DND-41 (cell line): ENCODE data around the gene M6PR.
"Not testable (repeated sequence)": the region's sequence is repeated elsewhere in the genome, so short reads cannot be mapped to it uniquely, and the experiment has no call there.

Source experiments
- ATAC-seq: fragments of 200-7000 bp; cut with Tn5 transposase; 3 replicates; pipeline ENCODE4 v1.9.1; 2021; ENCODE audit warnings: low read depth; ENCODE audit not compliant: insufficient read depth
- DNase-seq: peaks from one replicate; pipeline ENCODE4 v3.0.0-alpha.2; 2020
- H2AFZ ChIP-seq: 2 replicates; pipeline ENCODE4 v1.6.0; 2012; ENCODE audit warnings: low read depth, low read length
- H3K27ac ChIP-seq: 2 replicates; pipeline ENCODE4 v1.5.1; 2012; ENCODE audit warnings: low read length, inconsistent platforms
- H3K27me3 ChIP-seq: fragments of 200-600 bp; sonication (generic); 2 replicates; pipeline ENCODE4 v1.6.0; 2012; ENCODE audit warnings: low read length, mild to moderate bottlenecking, inconsistent platforms; ENCODE audit not compliant: insufficient read depth, poor library complexity
- H3K36me3 ChIP-seq: 2 replicates; pipeline ENCODE4 v1.5.1; 2012; ENCODE audit warnings: low read length, inconsistent platforms; ENCODE audit not compliant: insufficient read depth
- H3K4me1 ChIP-seq: 2 replicates; pipeline ENCODE4 v1.5.1; 2012; ENCODE audit warnings: mild to moderate bottlenecking, low read length; ENCODE audit not compliant: insufficient read depth
- H3K4me2 ChIP-seq: 2 replicates; pipeline ENCODE4 v1.6.0; 2012; ENCODE audit warnings: mild to moderate bottlenecking, moderate library complexity, low read length, inconsistent platforms; ENCODE audit not compliant: insufficient read depth
- H3K4me3 ChIP-seq, 2 experiments: fragments of 200-600 bp in 1 of 2; shearing (Covaris generic) in 1 of 2; 2 replicates each; pipeline ENCODE4 v1.5.1; 2012 to 2016; ENCODE audit warnings: inconsistent platforms in 2 of 2, low read length in 2 of 2, mild to moderate bottlenecking in 2 of 2, low read depth in 1 of 2, moderate library complexity in 1 of 2
- H3K79me2 ChIP-seq: 2 replicates; pipeline ENCODE4 v1.6.0; 2012; ENCODE audit warnings: low read length, inconsistent platforms; ENCODE audit not compliant: insufficient read depth
- H3K9ac ChIP-seq: 2 replicates; pipeline ENCODE4 v1.6.0; 2012; ENCODE audit warnings: low read depth, mild to moderate bottlenecking, inconsistent platforms, low read length, moderate library complexity
- H3K9me3 ChIP-seq: 2 replicates; pipeline ENCODE4 v1.5.1; 2012; ENCODE audit warnings: low read length, moderate library complexity, mild to moderate bottlenecking, inconsistent platforms; ENCODE audit not compliant: insufficient read depth, severe bottlenecking
- H4K20me1 ChIP-seq: 2 replicates; pipeline ENCODE4 v1.6.0; 2012; ENCODE audit warnings: low read length; ENCODE audit not compliant: insufficient read depth
- CTCF ChIP-seq: IDR thresholded peaks from 2 replicates; pipeline ENCODE4 v1.5.1; 2012; ENCODE audit warnings: borderline replicate concordance, low read length, moderate library complexity, mild to moderate bottlenecking; ENCODE audit not compliant: poor library complexity, severe bottlenecking; ENCODE audit errors: extremely low read depth
- EZH2 ChIP-seq: IDR thresholded peaks from 3 replicates; pipeline ENCODE4 v1.6.1; 2012; ENCODE audit warnings: borderline replicate concordance, low read depth, mild to moderate bottlenecking, moderate library complexity, low read length, inconsistent platforms; ENCODE audit not compliant: severe bottlenecking

The M6PR gene

DNA sequence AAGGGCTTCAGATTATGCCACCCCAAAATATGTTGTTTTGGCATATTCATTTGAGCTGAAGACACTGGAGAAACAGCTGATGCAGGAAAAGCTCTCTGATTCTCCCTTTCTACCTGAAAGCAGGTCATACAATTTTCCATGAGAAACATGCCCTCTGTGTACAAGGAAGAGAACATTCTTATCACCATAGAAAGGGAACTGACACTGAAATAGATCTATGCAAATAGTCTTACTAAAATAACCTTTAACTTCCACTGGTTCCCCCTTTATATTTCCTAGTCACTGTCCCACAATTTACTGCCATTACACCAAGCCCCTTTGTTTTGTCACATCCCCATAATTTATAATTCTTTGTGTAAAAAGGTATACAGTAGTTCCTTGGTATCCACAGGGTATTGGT, 44.8 kb downstream of the M6PR start:
- DNase-seq = no peak
- Histone ChIP-seq H3K4me3 (no peak overlapping the region), H3K27ac (no peak overlapping the region), H3K9me3 (no peaks in the 10 kb centered on the region), H3K4me1 (no peaks in the 10 kb centered on the region), H4K20me1 (no peaks in the 10 kb centered on the region), H2AFZ (no peak overlapping the region), H3K36me3 (no peaks in the 10 kb centered on the region), H3K4me2 (no peak overlapping the region), H3K79me2 (no peaks in the 10 kb centered on the region), H3K9ac (no peak overlapping the region), H3K27me3 (no peaks in the 10 kb centered on the region)
- no peak for TF ChIP-seq CTCF
- TF ChIP-seq EZH2 = no peak
- no peak for ATAC-seq

DNA sequence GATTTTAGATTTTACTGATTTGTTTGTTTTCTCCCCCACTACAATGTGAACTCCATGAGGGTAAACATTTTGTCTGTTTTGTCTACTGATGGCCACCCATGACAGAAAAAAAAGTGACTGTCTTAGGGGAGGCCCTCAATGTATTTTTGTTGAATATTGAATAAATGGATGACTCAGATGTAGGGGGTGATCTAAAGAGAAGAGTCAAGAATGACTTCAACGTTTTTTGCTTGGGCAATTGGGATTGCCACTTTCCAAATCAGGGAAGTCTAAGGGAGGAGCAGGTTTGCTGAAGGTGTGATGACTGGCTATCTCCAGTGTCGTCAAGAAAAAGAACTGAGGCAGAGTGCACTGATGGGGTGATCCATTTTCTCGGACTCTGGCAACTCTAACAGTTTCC, 45.8 kb downstream of the M6PR start:
- Histone ChIP-seq H3K9me3 (no peaks in the 10 kb centered on the region), H3K4me3 (no peak overlapping the region), H3K9ac (no peak overlapping the region), H2AFZ (no peak overlapping the region), H3K4me2 (no peak overlapping the region), H3K36me3 (no peaks in the 10 kb centered on the region), H3K79me2 (no peaks in the 10 kb centered on the region), H3K27me3 (no peaks in the 10 kb centered on the region), H4K20me1 (no peaks in the 10 kb centered on the region), H3K27ac (no peak overlapping the region), H3K4me1 (no peaks in the 10 kb centered on the region)
- DNase-seq (no peak), ATAC-seq (no peak)
- TF ChIP-seq CTCF = no peak
- TF ChIP-seq EZH2 = no peak

- not testable (repeated sequence) for H3K4me3 ChIP-seq, H3K79me2 ChIP-seq, H3K27me3 ChIP-seq, H3K4me2 ChIP-seq, H4K20me1 ChIP-seq, H3K9me3 ChIP-seq, ATAC-seq, H3K4me1 ChIP-seq, H3K27ac ChIP-seq, DNase-seq, H3K9ac ChIP-seq, H3K36me3 ChIP-seq, H2AFZ ChIP-seq
Measured at GRCh38 chr12:8902703-8903102, 46.7 kb downstream of the M6PR start.

DNA sequence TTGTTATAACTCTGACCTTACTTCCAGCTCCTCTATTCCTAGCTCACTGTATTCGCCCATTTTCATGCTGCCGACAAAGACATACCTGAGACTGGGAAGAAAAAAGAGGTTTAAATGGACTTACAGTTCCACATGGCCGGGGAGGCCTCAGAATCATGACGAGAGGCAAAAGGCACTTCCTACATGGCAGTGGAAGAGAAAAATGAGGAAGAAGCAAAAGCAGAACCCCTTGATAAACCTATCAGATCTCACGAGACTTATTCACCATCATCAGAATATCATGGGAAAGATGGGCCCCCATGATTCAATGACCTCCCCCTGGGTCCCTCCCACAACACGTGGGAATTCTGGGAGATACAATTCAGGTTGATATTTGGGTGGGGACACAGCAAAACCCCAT, 49.6 kb downstream of the M6PR start:
- Histone ChIP-seq H3K4me1 (no peaks in the 10 kb centered on the region), H3K4me3 (no peak overlapping the region), H3K9me3 (no peaks in the 10 kb centered on the region), H3K4me2 (no peak overlapping the region), H3K27ac (no peak overlapping the region), H4K20me1 (no peaks in the 10 kb centered on the region), H3K36me3 (no peaks in the 10 kb centered on the region), H3K9ac (no peak overlapping the region), H2AFZ (no peak overlapping the region), H3K27me3 (no peaks in the 10 kb centered on the region), H3K79me2 (no peaks in the 10 kb centered on the region)
- DNase-seq = no peak
- TF ChIP-seq EZH2 (no peak), CTCF (no peak)
- ATAC-seq = no peak
